ENCODE data around the gene DES.
A peak's percentile ranks its signal among the peaks of the same experiment; 100 is the strongest.

DNA sequence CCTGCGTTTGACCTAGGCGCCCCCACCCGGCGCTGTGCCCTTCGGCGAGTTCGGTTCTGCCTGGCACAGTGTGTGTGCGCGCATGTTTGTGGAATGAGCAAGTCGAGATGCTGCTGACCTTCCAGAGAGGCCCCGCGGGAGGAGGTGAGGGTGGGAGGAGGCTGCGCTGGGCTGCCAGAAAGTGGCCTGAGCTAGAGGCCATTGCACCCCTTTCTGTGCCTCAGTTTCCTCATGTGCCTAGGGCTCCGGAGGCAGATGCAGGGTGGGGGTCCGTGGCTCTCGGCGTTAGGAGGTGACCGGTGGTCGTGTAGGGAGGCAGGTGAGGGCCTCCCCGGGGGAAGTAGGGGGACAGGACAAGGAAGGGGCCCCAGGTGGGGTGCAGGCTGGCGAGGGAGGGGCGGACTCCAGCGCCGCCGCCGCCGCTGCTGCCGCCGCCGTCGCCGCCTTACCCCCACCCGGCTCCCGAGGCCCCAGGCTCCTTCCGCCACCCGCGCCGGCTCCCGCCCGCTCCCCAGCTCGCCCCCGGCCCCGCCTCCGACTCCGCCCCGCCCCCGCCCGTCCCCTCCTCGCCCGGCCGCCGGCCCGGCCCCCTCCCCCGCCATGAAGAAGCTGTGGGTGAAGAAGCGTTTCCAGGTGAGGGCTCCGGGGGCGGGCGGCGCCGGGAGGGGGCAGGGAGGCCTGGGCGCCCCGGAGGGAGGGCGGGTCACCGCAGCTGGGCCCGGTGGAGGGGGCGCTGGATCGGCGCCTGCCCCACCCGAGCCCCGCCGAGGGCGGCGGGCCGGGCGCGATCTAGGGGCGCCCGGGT is 23.5 kb downstream of the DES start:
- TF ChIP-seq, protein P1, sequence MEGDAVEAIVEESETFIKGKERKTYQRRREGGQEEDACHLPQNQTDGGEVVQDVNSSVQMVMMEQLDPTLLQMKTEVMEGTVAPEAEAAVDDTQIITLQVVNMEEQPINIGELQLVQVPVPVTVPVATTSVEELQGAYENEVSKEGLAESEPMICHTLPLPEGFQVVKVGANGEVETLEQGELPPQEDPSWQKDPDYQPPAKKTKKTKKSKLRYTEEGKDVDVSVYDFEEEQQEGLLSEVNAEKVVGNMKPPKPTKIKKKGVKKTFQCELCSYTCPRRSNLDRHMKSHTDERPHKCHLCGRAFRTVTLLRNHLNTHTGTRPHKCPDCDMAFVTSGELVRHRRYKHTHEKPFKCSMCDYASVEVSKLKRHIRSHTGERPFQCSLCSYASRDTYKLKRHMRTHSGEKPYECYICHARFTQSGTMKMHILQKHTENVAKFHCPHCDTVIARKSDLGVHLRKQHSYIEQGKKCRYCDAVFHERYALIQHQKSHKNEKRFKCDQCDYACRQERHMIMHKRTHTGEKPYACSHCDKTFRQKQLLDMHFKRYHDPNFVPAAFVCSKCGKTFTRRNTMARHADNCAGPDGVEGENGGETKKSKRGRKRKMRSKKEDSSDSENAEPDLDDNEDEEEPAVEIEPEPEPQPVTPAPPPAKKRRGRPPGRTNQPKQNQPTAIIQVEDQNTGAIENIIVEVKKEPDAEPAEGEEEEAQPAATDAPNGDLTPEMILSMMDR (IDR thresholded peaks at IDR 0.05) = peak in 1 of 4 experiments; percentile 15
- peak; percentile 19 to 64 for TF ChIP-seq POLR2A (IDR thresholded peaks at IDR 0.05)

Measured in uterus (tissue), 2 donors.